Trophoblast cell (in vitro differentiated cells and primary cell): ENCODE measurements around the gene SEC22B.
"Not testable (repeated sequence)": the region's sequence is repeated elsewhere in the genome, so short reads cannot be mapped to it uniquely, and the experiment has no call there.

ENCODE experiments used
- DNase-seq, 2 donors: peaks; one replicate each; pipeline ENCODE4 v3.0.0-alpha.2; 2016
- H2AFZ ChIP-seq: 2 replicates; pipeline ENCODE4 v1.6.1; 2013; ENCODE audit warnings: low read length, moderate library complexity, mild to moderate bottlenecking; ENCODE audit not compliant: insufficient read depth, poor library complexity
- H2AK5ac ChIP-seq: 2 replicates; pipeline ENCODE4 v1.6.1; 2013; ENCODE audit warnings: mild to moderate bottlenecking, low read length
- H2BK120ac ChIP-seq: 2 replicates; pipeline ENCODE4 v1.6.1; 2013; ENCODE audit warnings: low read length, mild to moderate bottlenecking, moderate library complexity; ENCODE audit not compliant: insufficient read depth, poor library complexity
- H2BK12ac ChIP-seq: 2 replicates; pipeline ENCODE4 v1.6.1; 2013; ENCODE audit warnings: mild to moderate bottlenecking, low read length, moderate library complexity
- H2BK5ac ChIP-seq: 2 replicates; pipeline ENCODE4 v1.6.1; 2013; ENCODE audit warnings: low read length, low read depth, moderate library complexity, mild to moderate bottlenecking; ENCODE audit not compliant: poor library complexity
- H3K14ac ChIP-seq: 2 replicates; pipeline ENCODE4 v1.6.1; 2013; ENCODE audit warnings: mild to moderate bottlenecking, low read length
- H3K18ac ChIP-seq: 2 replicates; pipeline ENCODE4 v1.6.1; 2013; ENCODE audit warnings: mild to moderate bottlenecking, low read length
- H3K23ac ChIP-seq: 2 replicates; pipeline ENCODE4 v1.6.1; 2013; ENCODE audit warnings: low read length
- H3K27ac ChIP-seq: 2 replicates; pipeline ENCODE4 v1.5.1; 2013; ENCODE audit warnings: low read depth, mild to moderate bottlenecking, inconsistent platforms, low read length, moderate library complexity
- H3K27me3 ChIP-seq: 2 replicates; pipeline ENCODE4 v1.6.1; 2013; ENCODE audit warnings: inconsistent platforms, mild to moderate bottlenecking, low read length, moderate library complexity; ENCODE audit not compliant: insufficient read depth
- H3K36me3 ChIP-seq, 2 experiments: 1 replicate in 1 of 2; 2 replicates in 1 of 2; pipeline ENCODE4 v1.6.1; 2013; ENCODE audit warnings: low read length in 2 of 2, mild to moderate bottlenecking in 2 of 2, moderate library complexity in 1 of 2; ENCODE audit not compliant: insufficient read depth in 2 of 2, control insufficient read depth in 1 of 2
- H3K4ac ChIP-seq: 2 replicates; pipeline ENCODE4 v1.6.1; 2013; ENCODE audit warnings: low read depth, mild to moderate bottlenecking, low read length, moderate library complexity
- H3K4me1 ChIP-seq, 2 experiments: 1 replicate in 1 of 2; 2 replicates in 1 of 2; pipeline ENCODE4 v1.6.1; 2013; ENCODE audit warnings: low read length in 2 of 2, mild to moderate bottlenecking in 2 of 2, moderate library complexity in 1 of 2; ENCODE audit not compliant: insufficient read depth in 2 of 2, control insufficient read depth in 1 of 2
- H3K4me2 ChIP-seq: 2 replicates; pipeline ENCODE4 v1.6.1; 2013; ENCODE audit warnings: inconsistent platforms, mild to moderate bottlenecking, low read length, moderate library complexity
- H3K4me3 ChIP-seq: 2 replicates; pipeline ENCODE4 v1.5.1; 2013; ENCODE audit warnings: mild to moderate bottlenecking, low read depth, low read length, inconsistent platforms
- H3K79me1 ChIP-seq: one replicate; pipeline ENCODE4 v1.6.1; 2013; ENCODE audit warnings: low read length
- H3K79me2 ChIP-seq: 2 replicates; pipeline ENCODE4 v1.6.1; 2013; ENCODE audit warnings: low read length, mild to moderate bottlenecking; ENCODE audit not compliant: control insufficient read depth, insufficient read depth, poor library complexity
- H3K9ac ChIP-seq: 2 replicates; pipeline ENCODE4 v1.6.1; 2013; ENCODE audit warnings: mild to moderate bottlenecking, low read length
- H3K9me3 ChIP-seq: 2 replicates; pipeline ENCODE4 v1.6.1; 2013; ENCODE audit warnings: low read depth, mild to moderate bottlenecking, control low read depth, inconsistent platforms, low read length; ENCODE audit not compliant: insufficient read depth
- H4K12ac ChIP-seq: 2 replicates; pipeline ENCODE4 v1.6.1; 2013; ENCODE audit warnings: low read depth, mild to moderate bottlenecking, low read length, moderate library complexity
- H4K8ac ChIP-seq: 2 replicates; pipeline ENCODE4 v1.6.1; 2013; ENCODE audit warnings: low read depth, mild to moderate bottlenecking, low read length, moderate library complexity
- H4K91ac ChIP-seq: one replicate; pipeline ENCODE4 v1.6.1; 2013; ENCODE audit warnings: low read depth, mild to moderate bottlenecking, low read length, moderate library complexity
- WGBS: extraction: QIAGEN DNeasy Blood & Tissue Kit; methylation state at CpG from one replicate; pipeline ENCODE4 v1.1.7; 2013; ENCODE audit warnings: missing lambda C conversion rate; ENCODE audit not compliant: insufficient read length, insufficient coverage; ENCODE audit errors: extremely low coverage; 5-methylcytosine and 5-hydroxymethylcytosine counted together

The SEC22B gene

GRCh38 chr1:120109180-120109579 lies 67.1 kb downstream of the SEC22B start:
- H2BK12ac ChIP-seq, H3K4me2 ChIP-seq, H3K4ac ChIP-seq, H3K79me2 ChIP-seq, H3K27ac ChIP-seq, H3K9ac ChIP-seq, H3K36me3 ChIP-seq, H3K4me1 ChIP-seq, H3K14ac ChIP-seq, DNase-seq, H2BK120ac ChIP-seq, H3K23ac ChIP-seq, H3K18ac ChIP-seq, H3K9me3 ChIP-seq, H4K91ac ChIP-seq, H2AK5ac ChIP-seq, H2BK5ac ChIP-seq, H4K12ac ChIP-seq, H3K4me3 ChIP-seq, H4K8ac ChIP-seq, H2AFZ ChIP-seq, H3K79me1 ChIP-seq, H3K27me3 ChIP-seq: not testable (repeated sequence)
- WGBS, result no CpG with 5 or more reads among the region's 10 CpGs

- H3K9me3 ChIP-seq, H2BK5ac ChIP-seq, H3K79me1 ChIP-seq, H3K4me3 ChIP-seq, H3K27ac ChIP-seq, H3K27me3 ChIP-seq, H3K4me1 ChIP-seq, DNase-seq, H2AK5ac ChIP-seq, H4K91ac ChIP-seq, H3K4ac ChIP-seq, H3K9ac ChIP-seq, H3K23ac ChIP-seq, H3K14ac ChIP-seq, H3K4me2 ChIP-seq, H2AFZ ChIP-seq, H3K18ac ChIP-seq, H2BK120ac ChIP-seq, H4K12ac ChIP-seq, H3K79me2 ChIP-seq, H4K8ac ChIP-seq, H3K36me3 ChIP-seq, H2BK12ac ChIP-seq: not testable (repeated sequence)
- WGBS, result no CpG with 5 or more reads among the region's 2 CpGs
Observed at GRCh38 chr1:120105288-120105687, 71.0 kb downstream of the SEC22B start.

GRCh38 chr1:120103768-120104167 lies 72.6 kb downstream of the SEC22B start:
- not testable (repeated sequence) for H3K14ac ChIP-seq, H3K27me3 ChIP-seq, H2BK5ac ChIP-seq, H4K8ac ChIP-seq, H3K79me1 ChIP-seq, H4K12ac ChIP-seq, H3K4me3 ChIP-seq, H3K9ac ChIP-seq, H2BK12ac ChIP-seq, H3K4me2 ChIP-seq, H3K4me1 ChIP-seq, H2AK5ac ChIP-seq, H2BK120ac ChIP-seq, H3K36me3 ChIP-seq, H3K79me2 ChIP-seq, H4K91ac ChIP-seq, H3K9me3 ChIP-seq, H2AFZ ChIP-seq, H3K4ac ChIP-seq, H3K27ac ChIP-seq, H3K23ac ChIP-seq, H3K18ac ChIP-seq, DNase-seq
- no CpG with 5 or more reads among the region's 3 CpGs for WGBS

DNA sequence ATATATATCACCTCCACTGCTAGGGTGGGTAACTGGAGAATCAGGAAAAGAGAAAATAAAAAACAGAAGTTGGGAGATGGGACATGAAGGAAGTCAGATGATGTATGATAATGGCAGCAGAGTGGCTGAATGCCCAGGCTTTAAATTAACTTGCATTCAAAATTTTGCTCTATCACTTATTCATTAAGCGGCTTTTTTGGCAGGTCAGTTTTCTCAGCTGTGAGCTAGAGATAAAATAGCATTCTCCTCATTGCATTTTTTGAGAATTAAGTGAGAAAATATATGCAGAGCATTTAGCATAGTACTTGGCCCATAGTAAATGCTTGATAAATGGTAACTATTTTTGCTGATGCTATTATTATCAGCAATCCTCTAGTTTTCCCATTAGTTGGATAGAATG lies 74.7 kb downstream of the SEC22B start:
- not testable (repeated sequence) for H4K12ac ChIP-seq, H2BK120ac ChIP-seq, DNase-seq, H3K4me1 ChIP-seq, H3K27ac ChIP-seq, H4K91ac ChIP-seq, H3K4me3 ChIP-seq, H2BK12ac ChIP-seq, H3K79me2 ChIP-seq, H2BK5ac ChIP-seq, H3K36me3 ChIP-seq, H3K9me3 ChIP-seq, H3K79me1 ChIP-seq, H3K27me3 ChIP-seq, H2AFZ ChIP-seq, H3K9ac ChIP-seq, H2AK5ac ChIP-seq, H3K4me2 ChIP-seq, H3K4ac ChIP-seq, H3K18ac ChIP-seq, H4K8ac ChIP-seq, H3K23ac ChIP-seq, H3K14ac ChIP-seq
- WGBS, result no CpG with 5 or more reads among the region's 1 CpG
